Osteocyte (in vitro differentiated cells): ENCODE data around the gene TNFAIP2. TPM values are rescaled to one million over a fixed set of nuclear protein-coding genes. Genes with fewer than 3 reads are reported as not detected.

Experiments used
- DNase-seq: peaks from one replicate; pipeline ENCODE4 v3.0.0; 2021; ENCODE audit warnings: mixed read lengths; ENCODE audit not compliant: unreplicated experiment; ENCODE audit errors: extremely low spot score
- H3K27ac Mint-ChIP-seq: one replicate; pipeline ENCODE4 v1.8.0; 2021; ENCODE audit warnings: mild to moderate bottlenecking, mixed read lengths; ENCODE audit not compliant: unreplicated experiment
- H3K27me3 Mint-ChIP-seq: one replicate; pipeline ENCODE4 v1.8.0; 2021; ENCODE audit warnings: mixed read lengths; ENCODE audit not compliant: unreplicated experiment
- H3K36me3 Mint-ChIP-seq: one replicate; pipeline ENCODE4 v1.8.0; 2021; ENCODE audit warnings: mixed read lengths; ENCODE audit not compliant: unreplicated experiment
- H3K4me1 Mint-ChIP-seq: one replicate; pipeline ENCODE4 v1.8.0; 2021; ENCODE audit warnings: mixed read lengths; ENCODE audit not compliant: unreplicated experiment
- H3K4me3 Mint-ChIP-seq: one replicate; pipeline ENCODE4 v1.8.0; 2021; ENCODE audit warnings: mild to moderate bottlenecking, moderate library complexity, mixed read lengths; ENCODE audit not compliant: unreplicated experiment
- H3K9me3 Mint-ChIP-seq: one replicate; pipeline ENCODE4 v1.8.0; 2021; ENCODE audit warnings: mixed read lengths; ENCODE audit not compliant: unreplicated experiment
- total RNA-seq: library from RNA; stranded (reverse); gene quantifications from 2 replicates; pipeline ENCODE4 v1.2.1, GENCODE V29; 2021
- TF ChIP-seq, protein P1 (sequence below): fragments of 200-600 bp; sonication (generic); IDR thresholded peaks from 2 replicates; pipeline ENCODE4 v1.5.0; 2021; ENCODE audit warnings: antibody characterized with exemption, mild to moderate bottlenecking, moderate library complexity

TNFAIP2 gene
- total RNA-seq, 1 donor from 2014 or later = 1.3 TPM

DNA sequence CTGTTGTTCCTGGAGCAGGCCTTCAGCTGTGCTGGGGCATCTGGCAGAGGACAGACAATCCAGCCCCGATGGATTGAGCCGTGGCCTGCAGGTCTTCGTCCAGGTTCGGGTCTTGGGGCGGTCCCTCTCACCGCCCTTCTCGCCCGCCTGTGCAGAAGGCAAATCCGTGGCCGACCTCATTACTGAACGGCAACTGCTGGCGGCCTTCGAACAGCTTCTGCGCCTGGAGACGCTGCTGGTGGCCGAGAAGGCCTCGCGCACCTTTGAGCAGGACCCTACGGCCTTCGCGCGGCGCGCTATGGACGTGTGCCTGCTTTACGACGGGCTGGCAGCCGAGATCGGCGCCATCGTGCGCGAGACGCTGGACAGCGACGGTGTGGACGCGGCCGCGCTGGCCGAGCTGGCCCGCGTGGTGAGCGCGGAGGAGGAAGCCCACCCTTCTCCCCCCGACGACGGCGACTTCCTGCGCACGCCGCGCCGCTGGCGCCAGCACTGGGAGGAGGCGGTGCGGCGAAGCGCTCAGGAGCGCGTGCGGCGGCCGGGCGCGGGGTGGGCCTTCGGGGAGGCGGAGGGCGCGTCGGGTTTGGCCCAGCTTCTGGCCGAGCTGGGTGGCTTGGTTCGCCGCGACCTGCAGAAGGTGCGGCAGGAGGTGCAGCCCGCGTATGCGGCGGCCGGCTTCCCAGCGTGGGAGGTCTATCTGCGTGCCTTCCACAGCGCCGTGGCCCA is 21.1 kb upstream of the TNFAIP2 start:
- TF ChIP-seq, protein P1, sequence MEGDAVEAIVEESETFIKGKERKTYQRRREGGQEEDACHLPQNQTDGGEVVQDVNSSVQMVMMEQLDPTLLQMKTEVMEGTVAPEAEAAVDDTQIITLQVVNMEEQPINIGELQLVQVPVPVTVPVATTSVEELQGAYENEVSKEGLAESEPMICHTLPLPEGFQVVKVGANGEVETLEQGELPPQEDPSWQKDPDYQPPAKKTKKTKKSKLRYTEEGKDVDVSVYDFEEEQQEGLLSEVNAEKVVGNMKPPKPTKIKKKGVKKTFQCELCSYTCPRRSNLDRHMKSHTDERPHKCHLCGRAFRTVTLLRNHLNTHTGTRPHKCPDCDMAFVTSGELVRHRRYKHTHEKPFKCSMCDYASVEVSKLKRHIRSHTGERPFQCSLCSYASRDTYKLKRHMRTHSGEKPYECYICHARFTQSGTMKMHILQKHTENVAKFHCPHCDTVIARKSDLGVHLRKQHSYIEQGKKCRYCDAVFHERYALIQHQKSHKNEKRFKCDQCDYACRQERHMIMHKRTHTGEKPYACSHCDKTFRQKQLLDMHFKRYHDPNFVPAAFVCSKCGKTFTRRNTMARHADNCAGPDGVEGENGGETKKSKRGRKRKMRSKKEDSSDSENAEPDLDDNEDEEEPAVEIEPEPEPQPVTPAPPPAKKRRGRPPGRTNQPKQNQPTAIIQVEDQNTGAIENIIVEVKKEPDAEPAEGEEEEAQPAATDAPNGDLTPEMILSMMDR = no peak
- no peaks in the 10 kb centered on the region for H3K36me3 Mint-ChIP-seq
- no peak overlapping the region for H3K27ac Mint-ChIP-seq
- no peaks in the 10 kb centered on the region for H3K27me3 Mint-ChIP-seq
- no peaks in the 10 kb centered on the region for H3K9me3 Mint-ChIP-seq
- DNase-seq = no peak
- peaks cover 2% of the 10 kb centered on the region for H3K4me1 Mint-ChIP-seq
- no peak overlapping the region for H3K4me3 Mint-ChIP-seq

DNA sequence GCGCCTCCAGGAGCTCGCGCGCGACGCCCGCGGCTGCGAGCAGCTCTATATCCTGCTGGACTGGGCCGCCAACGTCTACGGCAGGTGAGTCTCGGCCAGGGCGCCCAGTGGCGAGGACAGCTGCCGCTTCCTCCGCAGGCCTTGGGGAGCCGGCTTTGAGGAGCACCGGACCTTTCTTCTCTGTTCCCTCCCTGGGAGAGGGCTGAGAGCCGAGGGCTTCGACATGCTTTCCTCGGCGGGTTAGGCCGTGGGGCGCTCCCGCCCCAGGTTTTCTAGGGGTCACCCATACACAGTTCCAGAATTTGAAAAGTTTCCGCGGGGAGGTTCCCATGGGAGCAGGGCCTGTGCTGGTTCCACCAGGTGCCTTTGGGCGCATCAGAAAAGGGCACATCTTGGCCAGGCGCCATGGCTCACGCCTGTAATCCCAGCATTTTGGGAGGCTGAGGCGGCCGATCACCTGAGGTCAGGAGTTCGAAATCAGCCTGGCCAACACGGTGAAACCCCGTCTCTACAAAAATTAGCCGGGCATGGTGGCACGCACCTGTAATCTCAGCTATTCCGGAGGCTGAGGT is 20.5 kb upstream of the TNFAIP2 start:
- Mint-ChIP-seq H3K27ac (no peak overlapping the region), H3K36me3 (no peaks in the 10 kb centered on the region), H3K4me1 (peaks cover 2% of the 10 kb centered on the region), H3K4me3 (no peak overlapping the region), H3K9me3 (no peaks in the 10 kb centered on the region), H3K27me3 (no peaks in the 10 kb centered on the region)
- TF ChIP-seq, protein P1 = no peak
- no peak for DNase-seq

DNA sequence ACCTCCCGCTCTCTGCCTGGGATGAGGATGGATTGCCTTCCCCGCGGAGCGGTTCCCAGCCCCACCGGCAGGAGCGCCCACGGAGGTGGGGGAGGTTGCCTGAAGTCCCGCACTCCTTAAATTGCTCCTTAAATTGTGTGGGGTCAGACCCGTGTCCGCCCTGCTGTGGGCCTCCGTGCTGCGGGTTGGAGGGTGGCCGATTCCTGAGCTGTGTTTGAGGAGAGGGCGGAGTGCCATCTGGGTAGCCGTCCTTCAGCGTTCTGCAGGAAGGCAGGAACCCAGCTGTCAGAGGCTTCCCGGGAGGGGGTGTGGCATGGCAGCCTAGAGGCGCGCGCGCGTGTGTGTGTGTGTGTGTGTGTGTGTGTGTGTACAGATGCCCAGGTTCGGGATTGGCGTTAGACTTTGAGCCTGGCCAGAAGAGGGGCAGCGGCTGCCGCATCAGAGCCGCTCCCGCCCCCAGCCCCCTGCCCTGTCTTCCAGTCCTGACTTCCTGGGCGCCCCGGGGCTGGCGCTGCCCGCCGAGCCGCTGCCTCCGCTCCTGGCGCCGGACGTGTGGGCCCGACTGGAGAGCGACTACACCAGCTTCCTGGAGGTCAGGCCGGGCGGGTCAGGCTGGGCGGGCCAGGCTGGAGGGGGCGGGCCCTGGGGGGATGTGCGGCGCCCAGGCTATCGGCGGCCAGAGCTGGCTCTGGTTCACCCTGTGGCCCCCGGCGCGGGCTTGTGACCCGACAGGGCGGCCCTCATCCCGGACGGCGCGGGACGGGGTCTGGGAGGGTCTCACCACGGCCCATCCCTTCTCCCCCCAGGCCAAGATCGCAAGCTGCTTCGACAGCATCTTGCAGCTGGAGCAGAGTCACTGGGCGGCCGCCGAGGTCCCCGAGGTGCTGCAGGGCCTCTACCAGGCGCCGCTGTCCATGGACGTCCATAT is 19.5 kb upstream of the TNFAIP2 start:
- DNase-seq = no peak
- peaks cover 2% of the 10 kb centered on the region for H3K4me1 Mint-ChIP-seq

DNA sequence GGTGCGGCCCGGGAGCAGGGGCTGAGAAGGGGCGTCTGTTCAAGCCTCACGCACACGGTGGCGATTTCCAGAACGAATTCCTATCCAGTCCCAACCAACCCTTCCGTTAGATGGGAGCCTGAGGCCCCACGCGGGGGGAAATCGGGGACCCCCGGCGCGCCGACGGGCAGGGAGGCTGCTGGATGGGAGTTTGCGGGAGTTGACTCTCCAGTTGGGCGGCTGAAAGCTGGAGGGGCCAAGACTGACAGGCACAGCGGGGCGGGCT is 18.9 kb upstream of the TNFAIP2 start:
- H3K4me1 Mint-ChIP-seq = peaks cover 2% of the 10 kb centered on the region
- H3K9me3 Mint-ChIP-seq = no peaks in the 10 kb centered on the region

More for the DNA sequence above, 19.5 kb upstream of the TNFAIP2 start:
- Mint-ChIP-seq H3K27me3 (no peaks in the 10 kb centered on the region), H3K4me3 (no peak overlapping the region), H3K36me3 (no peaks in the 10 kb centered on the region), H3K27ac (no peak overlapping the region), H3K9me3 (no peaks in the 10 kb centered on the region)
- TF ChIP-seq, protein P1 = no peak

More for the DNA sequence above, 18.9 kb upstream of the TNFAIP2 start:
- H3K36me3 Mint-ChIP-seq = no peaks in the 10 kb centered on the region
- H3K27ac Mint-ChIP-seq = no peak overlapping the region
- H3K27me3 Mint-ChIP-seq = no peaks in the 10 kb centered on the region
- TF ChIP-seq, protein P1 = no peak
- no peak overlapping the region for H3K4me3 Mint-ChIP-seq
- no peak for DNase-seq
